ENCODE measurements around the gene ATF6. TPM values are rescaled to one million over a fixed set of nuclear protein-coding genes. Genes with fewer than 3 reads are reported as not detected.

The ATF6 gene
- total RNA-seq, 1 experiment from 2014 or later = 32.8 TPM

DNA sequence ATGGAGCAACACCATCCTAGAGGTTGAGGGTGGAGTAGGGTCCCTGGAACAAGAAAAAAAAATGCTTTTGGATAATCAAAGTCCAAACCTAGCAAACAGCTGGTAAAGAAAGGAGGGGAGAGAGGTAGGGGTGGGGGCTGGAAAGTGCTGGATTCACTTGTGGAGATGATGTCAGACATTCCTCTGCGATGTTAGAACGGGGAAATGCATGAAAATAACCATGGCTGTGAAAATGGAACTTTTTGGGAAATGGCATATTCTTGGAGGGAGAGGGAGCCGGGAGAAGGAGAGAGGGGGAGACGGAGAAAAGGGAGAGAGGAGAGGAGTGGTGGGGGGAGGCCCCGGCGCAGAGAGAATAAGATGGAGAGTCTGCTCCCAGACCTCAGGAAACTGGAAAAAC is 203.9 kb downstream of the ATF6 start:
- DNase-seq (ENCODE audit: low spot score) = no peak

DNA sequence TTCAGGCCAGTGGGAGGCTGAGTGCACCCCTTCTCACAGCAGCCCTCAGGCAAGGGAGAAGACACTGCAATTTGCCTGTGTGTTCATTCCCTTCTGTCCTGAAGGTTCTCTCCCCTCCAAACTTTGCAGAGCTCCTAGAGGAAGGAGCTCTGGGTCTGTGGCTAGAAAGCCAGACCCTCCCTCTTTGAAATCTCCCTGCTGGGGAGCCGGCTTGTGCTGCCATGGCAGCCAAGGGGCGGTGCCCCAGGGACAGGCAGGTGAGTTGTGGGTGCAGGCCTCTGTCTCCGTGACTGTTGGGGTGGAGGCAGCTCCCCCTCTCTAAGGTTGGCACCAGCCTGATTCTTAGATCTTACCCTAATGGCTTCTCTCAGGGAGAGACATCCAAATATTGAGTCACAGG is 204.5 kb downstream of the ATF6 start:
- no peak for DNase-seq (ENCODE audit: low spot score)

DNA sequence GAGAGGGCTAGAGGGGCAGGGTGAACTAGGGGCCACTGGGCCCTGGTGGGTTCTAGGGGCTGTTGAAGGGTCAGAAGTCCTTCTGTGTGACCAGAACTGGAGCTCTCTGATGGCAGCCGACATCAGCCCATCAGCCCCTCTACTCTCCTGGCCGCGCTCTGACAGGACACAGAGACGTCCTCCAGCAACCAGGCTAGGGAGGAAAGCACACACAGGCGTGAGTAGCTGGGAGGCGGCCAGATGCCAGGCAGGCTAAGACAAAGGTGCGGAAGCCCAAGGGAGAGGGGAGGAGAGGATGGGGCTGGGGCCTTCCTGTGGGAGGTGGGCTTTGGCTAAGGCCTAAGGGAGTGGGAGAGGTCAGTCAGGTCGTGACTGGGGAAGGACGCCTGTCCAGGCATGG is 206.7 kb downstream of the ATF6 start:
- no peak for DNase-seq (ENCODE audit: low spot score)

DNA sequence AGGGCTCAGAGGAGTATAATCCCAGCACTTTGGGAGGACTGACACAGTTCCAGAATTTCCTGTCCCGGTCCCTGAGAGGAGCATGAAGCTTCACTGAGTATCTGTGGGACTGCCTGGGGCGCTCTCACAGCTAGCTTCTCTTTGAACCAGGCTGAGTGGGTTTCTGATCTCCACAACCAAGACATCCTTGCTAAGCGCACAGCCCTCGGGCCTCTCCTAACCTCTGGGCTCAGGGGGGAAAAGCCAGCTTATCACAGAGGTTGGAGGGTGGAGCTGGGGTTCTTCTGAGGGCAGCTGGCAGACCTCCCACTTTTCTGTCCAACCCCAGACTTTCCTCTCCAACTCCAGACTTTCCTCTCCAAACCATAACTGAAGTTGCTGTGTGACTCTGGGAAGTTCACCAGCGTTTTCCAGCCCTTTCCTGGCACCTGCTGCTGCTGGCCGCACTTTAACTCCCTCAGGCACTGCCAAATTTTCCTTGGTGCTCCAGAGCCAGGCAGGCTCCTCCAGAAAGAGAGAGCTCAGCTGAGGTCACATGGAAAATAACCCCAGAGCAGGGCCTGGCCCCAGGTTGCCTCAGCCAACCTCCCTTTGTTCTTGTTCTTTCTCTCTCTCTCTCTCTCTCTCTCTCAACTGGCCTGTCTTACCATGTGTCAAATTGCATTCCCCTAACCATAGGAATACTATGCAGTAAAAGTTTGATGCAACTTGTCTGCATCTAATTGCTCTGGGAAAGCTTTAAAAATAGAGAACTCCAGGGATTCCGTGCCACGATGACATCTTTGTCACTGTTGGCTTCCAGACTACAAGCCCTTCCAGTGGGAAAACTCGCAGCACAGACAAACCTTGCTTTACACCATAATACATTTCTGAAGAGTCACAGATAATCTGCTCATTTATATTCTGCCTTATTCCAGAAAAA is 208.1 kb downstream of the ATF6 start:
- DNase-seq (ENCODE audit: low spot score) = no peak

DNA sequence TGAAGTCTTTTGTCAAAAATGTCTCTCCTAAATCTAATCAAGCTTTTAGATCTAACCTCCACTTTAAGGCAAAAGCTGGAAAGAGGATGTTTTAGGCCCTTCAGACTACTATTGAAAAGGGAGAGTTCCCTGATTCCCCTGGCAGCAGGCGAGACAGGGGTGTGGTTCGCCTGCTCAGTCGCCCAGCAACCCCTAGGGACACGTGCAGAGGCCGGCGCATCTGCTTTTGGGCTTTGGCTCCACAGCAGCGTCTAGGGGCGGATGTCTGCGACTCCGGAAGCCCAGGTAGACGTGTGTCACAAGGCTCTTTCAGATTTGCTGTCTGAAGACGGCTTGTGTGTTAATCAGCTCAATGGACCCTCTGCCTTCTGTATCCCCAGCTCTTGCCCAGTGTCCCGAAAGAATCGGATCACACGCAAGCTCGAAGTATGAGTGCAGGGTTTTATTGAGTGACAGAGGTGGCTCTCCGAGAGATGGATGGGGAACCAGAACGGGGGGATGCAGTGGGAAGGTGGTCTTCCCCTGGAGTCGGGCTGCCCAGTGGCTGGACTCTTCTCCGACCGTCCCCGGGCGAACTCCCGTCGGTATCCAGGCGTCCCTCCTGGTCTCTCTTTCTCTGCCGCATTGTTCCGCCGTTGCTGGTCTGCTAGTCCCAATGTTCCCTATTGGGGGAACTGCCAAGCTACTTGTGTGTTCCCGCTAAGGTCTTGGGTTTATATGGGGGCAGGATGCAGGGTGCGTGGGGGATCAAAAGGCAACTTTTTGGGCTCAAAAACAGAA is 212.1 kb downstream of the ATF6 start:
- DNase-seq (ENCODE audit: low spot score) = no peak

DNA sequence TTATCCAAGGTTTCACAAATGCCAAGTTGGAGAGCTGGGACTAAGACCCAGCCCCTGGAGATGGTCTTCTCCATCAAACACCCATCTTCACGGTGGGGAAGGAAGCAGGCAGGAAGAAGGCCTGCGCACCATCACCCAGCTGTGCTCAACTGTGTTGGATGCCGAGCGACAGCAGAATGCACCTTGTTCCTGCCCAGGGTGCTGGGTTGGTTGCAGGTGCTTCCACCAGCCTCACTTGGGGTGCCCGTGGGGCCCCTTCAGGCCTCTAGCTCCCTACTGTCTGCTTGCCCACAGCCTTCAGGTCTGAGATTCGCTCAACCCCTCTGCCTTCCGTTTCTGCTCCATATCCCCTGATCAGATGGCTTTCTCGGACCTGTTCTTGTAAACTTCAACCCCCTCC is 215.0 kb downstream of the ATF6 start:
- no peak for DNase-seq (ENCODE audit: low spot score)

DNA sequence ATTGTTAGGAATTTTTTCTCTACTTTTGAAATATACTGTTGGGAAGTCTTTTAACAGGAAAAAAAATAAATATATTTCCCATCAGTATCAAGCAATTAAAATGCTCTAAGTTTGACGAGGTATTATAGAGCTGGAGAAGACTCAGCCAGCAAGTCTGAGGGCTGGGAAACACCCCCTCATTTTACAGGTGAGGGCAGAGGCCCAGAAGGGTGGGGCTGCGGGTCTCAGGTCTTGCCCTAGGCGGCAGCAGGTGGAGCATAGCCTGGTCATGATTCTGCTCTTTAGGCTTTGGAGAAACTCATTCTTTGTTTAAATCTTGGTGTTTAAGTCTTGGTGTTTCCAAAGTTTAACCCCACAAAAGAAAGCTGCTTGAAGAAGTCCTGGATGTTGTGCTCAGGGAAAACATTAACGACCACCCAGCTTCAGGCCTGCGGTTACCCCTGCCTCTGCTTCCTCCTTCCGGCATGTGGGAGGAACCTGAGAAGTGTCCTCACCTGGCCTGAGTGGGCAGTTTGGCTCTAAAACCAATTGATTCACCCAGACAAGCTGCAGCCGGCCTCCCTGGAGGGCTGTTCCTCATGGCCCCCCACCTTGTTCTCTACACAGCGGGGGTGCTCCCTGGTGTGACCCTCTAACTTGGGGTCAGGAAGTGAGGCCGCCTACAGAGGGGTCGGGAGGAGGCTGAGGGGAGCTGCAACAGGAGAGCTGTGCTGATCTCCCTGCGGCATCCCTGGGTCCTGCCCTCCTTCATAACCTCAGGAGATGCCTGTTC is 215.8 kb downstream of the ATF6 start:
- no peak for DNase-seq (ENCODE audit: low spot score)

DNA sequence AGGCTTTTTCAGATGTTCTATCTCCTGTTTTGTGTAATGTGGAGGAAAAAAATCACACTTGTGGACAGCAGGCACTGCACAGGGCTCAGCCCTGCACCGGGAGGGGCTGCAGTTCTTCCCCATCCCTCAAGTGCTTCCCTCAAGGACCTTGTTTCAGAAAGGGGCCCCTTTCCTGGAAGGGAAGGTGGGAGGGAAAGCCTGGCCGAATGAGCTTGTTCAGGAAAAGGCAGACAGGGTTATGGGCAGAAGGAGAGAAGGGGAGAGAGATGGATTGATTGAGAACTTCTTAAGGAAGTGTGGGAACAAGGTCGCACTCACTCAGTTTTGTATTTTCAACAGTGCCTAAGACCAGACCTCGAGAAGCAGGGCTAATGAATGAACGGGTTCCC is 216.4 kb downstream of the ATF6 start:
- DNase-seq (ENCODE audit: low spot score) = no peak

DNA sequence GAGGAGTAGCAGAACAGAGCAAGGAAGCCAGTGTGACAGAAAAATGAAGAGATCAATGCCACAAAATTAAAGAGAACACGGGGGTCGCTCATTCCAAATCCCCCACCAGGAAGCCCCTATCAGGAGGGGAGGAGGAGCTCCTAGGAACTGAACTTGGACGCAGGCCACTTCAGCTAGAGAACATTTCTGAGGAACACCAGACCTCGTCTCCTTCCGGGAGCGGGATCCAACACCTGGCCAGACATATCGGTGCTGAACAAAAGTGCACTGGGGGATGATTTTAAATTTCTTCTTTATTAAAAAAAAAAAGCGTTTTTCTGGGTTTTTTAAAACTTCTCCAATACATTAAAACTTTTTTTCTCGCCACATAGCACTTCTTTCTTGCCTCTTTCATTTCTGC is 216.8 kb downstream of the ATF6 start:
- no peak for DNase-seq (ENCODE audit: low spot score)

DNA sequence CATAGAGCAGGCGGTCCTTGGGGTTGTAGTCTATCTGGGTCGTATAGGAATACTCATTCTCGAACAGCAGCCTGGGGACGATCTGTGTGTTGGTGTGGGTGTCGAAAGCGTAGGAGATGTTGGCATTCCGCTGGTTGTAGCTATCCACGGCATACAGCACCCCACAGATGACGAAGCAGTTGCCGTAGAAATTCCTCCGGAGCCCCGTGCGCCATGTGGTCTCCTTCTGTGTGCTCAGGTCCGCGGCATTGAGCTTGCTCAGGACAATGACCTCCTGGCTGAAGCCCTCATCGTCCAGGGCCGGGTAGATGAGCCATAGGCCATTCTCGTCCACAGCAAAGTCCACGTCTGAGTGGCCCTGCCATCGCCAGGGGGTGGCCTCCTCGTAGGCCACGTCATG is 217.6 kb downstream of the ATF6 start:
- no peak for DNase-seq (ENCODE audit: low spot score)

DNA sequence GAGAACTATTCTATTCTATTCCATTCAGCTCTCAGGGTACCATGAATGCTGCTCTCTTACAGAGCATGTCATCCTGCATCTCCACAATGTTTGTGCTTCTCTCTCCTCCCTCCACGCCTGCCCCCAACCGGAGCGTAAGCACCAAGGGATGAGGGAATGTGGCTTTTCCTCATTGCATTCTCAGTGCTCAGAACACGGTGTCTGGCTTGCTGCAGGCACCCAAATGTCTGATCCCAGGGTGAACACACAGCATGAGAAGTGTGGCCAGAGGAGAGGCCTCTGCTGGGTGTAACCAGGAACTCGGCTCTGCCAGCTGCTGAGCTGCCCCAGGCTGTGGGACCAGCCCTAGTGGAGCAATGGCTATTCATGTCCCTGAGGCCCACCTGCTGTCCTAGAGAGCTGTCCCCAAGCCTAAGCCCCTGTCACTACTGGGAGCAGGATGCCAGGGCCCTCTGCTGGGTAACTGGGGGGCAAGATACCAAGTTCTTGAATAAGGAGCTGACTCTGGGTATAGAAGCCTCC is 219.2 kb downstream of the ATF6 start:
- DNase-seq (ENCODE audit: low spot score) = no peak

DNA sequence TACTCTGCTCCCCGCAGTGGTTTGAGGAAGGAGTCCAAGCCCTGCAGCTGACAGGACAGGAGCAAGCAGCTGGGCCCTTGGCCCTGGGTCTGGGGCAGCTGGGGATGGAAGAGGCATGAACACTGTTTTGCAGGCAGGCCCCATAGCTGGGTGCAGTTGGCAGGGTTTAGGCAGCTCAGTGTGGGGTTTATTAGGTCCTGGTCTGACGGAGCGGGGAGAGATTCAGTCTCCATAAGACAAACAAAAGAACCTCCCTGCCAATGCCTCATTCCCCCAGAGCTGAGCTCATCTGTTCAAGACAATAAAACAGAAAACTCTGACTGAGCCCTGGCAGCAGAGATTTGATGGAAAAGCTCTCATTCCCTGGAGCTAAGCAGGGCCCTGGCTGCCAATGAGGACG is 220.2 kb downstream of the ATF6 start:
- DNase-seq (ENCODE audit: low spot score) = no peak

DNA sequence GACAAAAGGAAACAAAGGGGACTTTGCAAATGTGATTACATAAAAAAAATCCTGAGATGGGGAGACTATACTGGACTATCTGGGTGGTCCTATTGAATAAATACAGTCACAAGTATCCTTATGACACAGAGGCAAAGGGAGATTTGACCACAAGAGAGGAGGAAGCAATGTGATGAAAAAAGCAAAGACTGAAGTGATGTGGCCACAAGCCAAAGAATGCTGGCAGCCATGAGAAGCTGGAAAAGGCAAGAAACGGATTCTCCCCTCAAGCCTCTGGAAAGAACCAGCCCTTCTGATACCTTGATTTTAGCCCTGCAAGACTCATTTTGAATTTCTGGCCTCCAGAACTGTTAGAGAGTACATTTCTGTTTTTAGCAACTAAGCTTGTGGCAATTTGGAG is 221.2 kb downstream of the ATF6 start:
- DNase-seq (ENCODE audit: low spot score) = no peak

DNA sequence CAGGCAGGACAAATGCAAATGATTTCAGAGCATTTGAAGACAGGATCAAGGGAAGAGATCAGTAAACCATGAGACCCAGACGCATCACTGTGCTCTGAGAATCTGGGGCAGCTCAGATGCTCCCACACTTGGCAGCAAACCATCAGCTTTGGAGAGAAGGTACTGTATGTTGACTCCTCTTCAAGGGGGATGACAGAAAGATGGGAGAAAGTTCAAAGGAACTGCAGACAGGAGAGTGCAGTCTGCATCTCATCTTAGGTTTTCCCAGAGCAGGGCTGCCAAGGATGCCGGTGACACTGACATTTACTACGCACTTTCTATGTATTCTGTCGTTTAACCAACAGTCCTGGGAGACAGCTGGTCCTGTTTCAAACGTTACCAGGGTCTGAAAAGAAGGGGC is 221.8 kb downstream of the ATF6 start:
- no peak for DNase-seq (ENCODE audit: low spot score)

DNA sequence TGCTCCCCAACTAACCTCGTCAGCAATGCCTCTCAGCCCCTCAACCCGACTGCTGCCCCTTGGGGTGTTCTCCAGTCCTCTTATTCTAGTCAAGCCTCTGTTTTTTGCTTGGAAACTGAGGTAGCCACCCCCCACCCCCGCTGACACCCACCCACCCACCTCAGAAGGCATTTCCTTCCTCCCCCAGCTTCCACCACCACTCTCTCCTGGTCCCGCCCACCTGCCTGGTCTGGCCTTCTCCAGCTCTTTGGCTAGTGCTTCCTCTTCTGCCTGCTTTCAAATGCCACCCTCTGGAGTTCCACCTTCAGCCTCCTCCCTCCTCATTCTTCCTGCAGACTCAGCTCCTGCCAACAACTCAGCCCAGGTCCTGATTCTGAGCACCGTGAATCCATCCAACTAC is 222.3 kb downstream of the ATF6 start:
- no peak for DNase-seq (ENCODE audit: low spot score)

DNA sequence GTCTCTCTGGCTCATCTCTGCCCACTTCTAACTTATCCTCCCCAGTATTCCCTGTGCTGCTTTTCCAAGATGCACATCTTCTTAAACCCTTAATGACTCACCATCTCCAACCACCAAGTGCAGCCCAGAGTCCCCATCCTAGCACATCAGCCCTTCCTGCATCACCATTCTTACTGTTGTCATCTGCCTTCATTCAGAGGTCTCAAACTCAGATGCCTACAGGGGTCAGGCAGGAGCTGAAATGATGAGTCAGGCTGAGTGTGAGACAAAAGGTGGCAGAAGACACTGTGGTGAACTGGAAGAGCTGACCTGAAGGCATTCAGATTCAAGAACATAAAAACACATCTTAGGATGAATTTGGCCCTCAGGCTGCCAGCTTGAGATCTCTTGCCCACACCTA is 223.0 kb downstream of the ATF6 start:
- peak; percentile 45 for DNase-seq (ENCODE audit: low spot score)

DNA sequence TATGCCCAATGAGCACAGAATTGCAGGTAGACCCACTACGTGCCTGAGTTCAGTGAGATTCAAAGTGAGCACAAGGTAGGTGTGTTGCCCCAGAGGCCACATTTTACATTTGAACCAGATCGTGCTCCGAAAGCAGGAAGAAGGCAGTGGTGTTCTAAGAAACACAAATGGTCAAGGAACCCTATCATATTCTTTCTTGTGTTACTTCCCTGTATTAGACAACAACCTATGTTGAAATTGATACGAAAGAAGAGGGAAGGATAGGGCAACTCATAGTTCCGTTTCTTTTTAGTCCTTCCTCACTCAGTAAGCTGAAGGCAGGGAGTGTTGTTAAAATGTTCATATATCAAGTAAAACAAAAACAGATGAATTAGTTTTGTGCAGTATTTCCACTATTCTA is 223.7 kb downstream of the ATF6 start:
- no peak for DNase-seq (ENCODE audit: low spot score)

DNA sequence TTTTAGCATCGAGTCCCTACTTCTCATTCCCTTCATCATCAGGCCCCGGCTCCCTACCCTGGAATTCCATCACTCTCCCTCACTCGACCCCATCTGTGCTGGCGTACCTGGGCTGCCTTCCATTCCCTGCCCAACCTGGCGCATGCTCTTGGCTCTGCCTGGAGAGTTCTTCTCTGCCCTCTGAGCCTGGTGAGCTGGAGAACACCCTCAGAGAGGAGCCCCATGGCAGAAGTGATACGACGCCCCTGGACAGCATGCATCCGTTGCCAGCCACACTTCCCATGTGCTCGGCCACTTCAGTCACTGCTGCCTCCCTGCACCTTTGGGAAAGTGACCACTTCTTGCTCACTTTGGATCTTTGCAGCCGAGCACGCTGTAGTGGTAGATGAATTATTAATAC is 227.5 kb downstream of the ATF6 start:
- DNase-seq (ENCODE audit: low spot score) = no peak

DNA sequence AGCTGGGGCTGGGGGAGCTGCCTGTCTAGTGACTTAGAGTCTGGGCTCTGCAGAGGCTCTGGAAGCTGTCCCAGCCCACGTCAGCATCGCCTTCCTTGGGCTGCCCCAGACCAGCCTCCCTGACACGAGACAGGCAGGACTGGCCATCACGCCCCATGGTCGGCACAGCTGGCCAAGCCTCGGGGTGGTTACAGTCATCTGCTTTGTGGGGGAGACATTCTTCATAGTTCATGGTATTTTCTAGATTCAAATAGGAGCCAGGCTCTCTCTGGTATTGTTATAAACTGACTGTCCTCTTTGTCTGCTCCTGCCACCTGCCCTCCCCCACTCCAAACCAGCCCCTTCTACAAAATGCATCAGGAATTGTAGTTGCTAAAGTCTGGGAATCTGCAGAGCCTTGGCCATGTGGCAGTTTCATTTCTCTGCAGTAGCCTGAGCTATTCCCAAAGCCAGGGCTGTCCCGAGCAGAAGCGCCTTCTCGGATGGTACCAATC is 228.1 kb downstream of the ATF6 start:
- no peak for DNase-seq (ENCODE audit: low spot score)

DNA sequence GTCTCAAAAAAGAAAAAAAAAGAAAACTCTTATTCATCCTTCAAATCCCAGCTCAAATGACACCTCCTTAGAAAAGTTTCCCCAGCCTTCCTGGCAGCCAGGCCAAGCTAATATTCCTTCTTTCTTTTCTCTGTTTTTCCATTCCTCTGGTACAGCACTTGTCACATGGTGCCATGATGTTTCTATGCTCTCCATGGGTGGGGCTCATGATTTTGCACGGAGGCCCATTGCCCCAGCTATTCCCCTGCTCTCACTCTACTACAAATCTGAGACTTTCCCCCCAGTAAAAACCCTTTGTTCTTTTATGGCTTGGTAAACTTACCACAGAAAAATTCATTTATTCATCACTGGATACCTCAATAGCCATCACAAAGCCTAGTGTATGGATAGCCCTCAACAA is 231.0 kb downstream of the ATF6 start:
- no peak for DNase-seq (ENCODE audit: low spot score)

DNA sequence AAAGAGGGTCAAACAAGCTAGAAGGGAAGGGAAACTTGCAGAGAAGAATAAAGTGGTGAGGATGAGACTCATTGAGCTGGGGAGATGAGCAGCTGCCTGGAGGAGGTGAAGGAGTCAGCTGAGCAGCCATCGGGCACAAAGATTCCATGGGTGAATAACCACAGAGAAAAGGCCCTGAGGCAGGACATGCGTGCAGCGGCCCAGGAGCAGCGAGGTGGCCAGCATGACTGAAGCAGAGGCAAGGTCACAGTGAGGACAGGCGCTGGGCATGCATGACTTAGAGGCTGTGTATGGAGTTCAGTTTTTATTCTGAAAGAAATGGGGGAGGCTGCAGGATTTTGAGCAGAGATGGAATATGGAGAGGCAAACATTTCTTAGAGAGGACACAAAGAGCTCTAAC is 232.7 kb downstream of the ATF6 start:
- DNase-seq (ENCODE audit: low spot score) = no peak
